HEK293T (cell line): ENCODE data around the gene VOPP1.

Source experiments
- CTCF ChIA-PET: fragments of 350-600 bp; formaldehyde crosslinking; extraction: SDS; loops from one replicate; lab custom pipeline; 2021; ENCODE audit warnings: antibody characterized with exemption, inconsistent platforms; lab: Yijun Ruan, JAX
- POLR2A ChIA-PET: fragments of 350-600 bp; formaldehyde crosslinking; extraction: SDS; loops from one replicate; lab custom pipeline; 2020; ENCODE audit warnings: antibody characterized with exemption, inconsistent platforms; lab: Yijun Ruan, JAX
- DNase-seq: peaks from one replicate; pipeline ENCODE4 v3.0.0; 2012; ENCODE audit warnings: mixed read lengths; ENCODE audit errors: extremely low spot score
- ARNT ChIP-seq: fragments of 450-650 bp; IDR thresholded peaks from 2 replicates; pipeline ENCODE4 v1.6.1; 2017; ENCODE audit warnings: mild to moderate bottlenecking
- BHLHE40 ChIP-seq: fragments of 450-650 bp; IDR thresholded peaks from 2 replicates; pipeline ENCODE4 v1.6.1; 2016; ENCODE audit warnings: mild to moderate bottlenecking, moderate library complexity, borderline replicate concordance
- CTBP1 ChIP-seq: fragments of 450-650 bp; IDR thresholded peaks from 2 replicates; pipeline ENCODE4 v1.6.1; 2016; ENCODE audit warnings: borderline replicate concordance
- ELF4 ChIP-seq: fragments of 450-650 bp; IDR thresholded peaks from 2 replicates; pipeline ENCODE4 v1.6.1; 2017; ENCODE audit warnings: antibody characterized with exemption
- FOXA1 ChIP-seq: fragments of 450-650 bp; IDR thresholded peaks from 2 replicates; pipeline ENCODE4 v1.6.1; 2016; ENCODE audit warnings: mild to moderate bottlenecking
- FOXK2 ChIP-seq: fragments of 450-650 bp; IDR thresholded peaks from 2 replicates; pipeline ENCODE4 v1.6.1; 2016; ENCODE audit warnings: mild to moderate bottlenecking
- FOXM1 ChIP-seq: fragments of 450-650 bp; IDR thresholded peaks from 2 replicates; pipeline ENCODE4 v1.6.1; 2017; ENCODE audit warnings: mild to moderate bottlenecking, borderline replicate concordance
- HDGF ChIP-seq: fragments of 450-650 bp; IDR thresholded peaks from 2 replicates; pipeline ENCODE4 v1.6.1; 2017; ENCODE audit warnings: antibody characterized with exemption, borderline replicate concordance
- L3MBTL2 ChIP-seq: fragments of 450-650 bp; conservative IDR thresholded peaks from 2 replicates; pipeline ENCODE4 v1.6.1; 2016; ENCODE audit warnings: mild to moderate bottlenecking
- LEF1 ChIP-seq: fragments of 450-650 bp; IDR thresholded peaks from 2 replicates; pipeline ENCODE4 v1.6.1; 2017; ENCODE audit warnings: mild to moderate bottlenecking, borderline replicate concordance
- NFRKB ChIP-seq: fragments of 450-650 bp; IDR thresholded peaks from 2 replicates; pipeline ENCODE4 v1.6.1; 2016; ENCODE audit warnings: mild to moderate bottlenecking, moderate library complexity
- SP1 ChIP-seq: fragments of 450-650 bp; IDR thresholded peaks from 2 replicates; pipeline ENCODE4 v1.6.1; 2017
- SUZ12 ChIP-seq: fragments of 450-650 bp; IDR thresholded peaks from 2 replicates; pipeline ENCODE4 v1.6.1; 2016; ENCODE audit warnings: mild to moderate bottlenecking
- TARDBP ChIP-seq: fragments of 450-650 bp; IDR thresholded peaks from 2 replicates; pipeline ENCODE4 v1.6.1; 2016
- ZNF384 ChIP-seq: fragments of 450-650 bp; IDR thresholded peaks from 2 replicates; pipeline ENCODE4 v1.6.1; 2016
- TF ChIP-seq, protein P1 (sequence below): fragments of 450-650 bp; IDR thresholded peaks from 2 replicates; pipeline ENCODE4 v1.6.1; 2016

Gene VOPP1

DNA sequence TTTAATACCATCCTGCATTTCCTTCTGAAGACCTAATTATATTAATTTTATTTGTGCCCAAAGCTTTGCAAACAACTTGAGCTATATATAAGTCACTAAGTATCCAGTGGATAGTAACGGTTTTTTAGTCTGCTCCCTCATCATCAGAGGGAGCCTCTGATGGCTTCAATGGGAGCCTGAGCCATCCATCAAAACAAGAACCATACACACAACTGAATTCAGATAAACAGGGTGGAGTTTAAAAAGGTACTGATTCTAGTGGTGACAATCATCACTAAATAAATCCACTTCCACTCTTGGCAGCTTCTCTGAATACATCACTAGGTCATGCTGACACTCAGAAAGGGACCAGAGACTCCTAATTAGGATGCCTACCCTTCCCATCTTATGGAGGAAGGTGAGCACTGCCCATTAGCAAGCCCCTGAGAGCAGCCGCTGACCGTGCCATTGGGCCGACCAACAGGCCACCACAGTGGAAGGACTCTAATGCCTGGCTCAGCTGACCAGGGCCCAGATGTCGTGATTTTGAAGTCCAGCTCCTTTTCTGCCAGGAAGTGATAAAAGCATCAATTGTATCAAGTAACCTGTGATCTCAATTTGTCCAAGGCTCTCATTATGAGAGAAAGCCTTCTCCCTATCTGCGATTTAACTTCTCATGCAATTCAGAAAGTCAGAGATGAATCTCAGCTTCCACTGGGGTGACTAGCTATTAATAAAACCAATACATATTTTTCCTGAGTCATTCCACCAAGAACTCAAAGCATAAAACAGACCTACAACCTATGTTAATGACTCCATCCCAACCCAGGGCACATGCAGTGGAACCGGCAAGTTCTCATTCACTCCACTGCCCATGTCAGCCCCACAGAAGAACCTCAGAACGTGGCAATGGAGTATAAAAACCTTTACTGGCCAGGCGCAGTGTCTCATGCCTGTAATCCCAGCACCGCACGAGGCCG is 13.1 kb downstream of the VOPP1 start:
- TF ChIP-seq LEF1, result no peak
- no peak for DNase-seq
- CTCF ChIA-PET, result no interaction called here
- POLR2A ChIA-PET, result no interaction called here

DNA sequence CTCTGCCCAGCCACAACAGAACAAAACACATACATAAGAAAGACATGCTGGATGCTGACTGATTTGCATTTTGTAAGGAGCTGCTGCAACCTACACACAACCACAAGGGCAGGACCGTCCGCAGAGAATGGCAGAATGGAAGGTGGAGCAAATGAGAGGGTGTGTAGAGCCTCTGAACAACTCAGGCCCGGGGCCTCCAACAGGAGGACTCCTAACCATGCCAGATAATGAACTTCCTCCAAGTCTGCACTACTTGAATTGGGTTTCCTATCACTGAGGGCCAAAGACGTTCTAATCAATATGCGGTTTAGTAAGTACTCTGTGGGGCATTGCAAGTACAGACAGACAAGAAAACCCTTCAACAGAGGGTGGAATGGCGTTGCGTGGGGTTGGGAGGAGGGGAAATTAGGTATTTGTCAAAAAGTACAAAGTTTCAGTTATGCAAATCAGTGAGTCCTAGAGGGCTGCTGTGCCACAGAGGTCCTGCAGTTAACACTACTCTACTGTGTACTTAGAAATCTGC is 14.6 kb downstream of the VOPP1 start:
- no peak for DNase-seq
- TF ChIP-seq SP1, result no peak
- no peak for TF ChIP-seq L3MBTL2
- no peak for TF ChIP-seq TARDBP
- TF ChIP-seq LEF1, result no peak
- ChIA-PET CTCF (no interaction called here), POLR2A (no interaction called here)

DNA sequence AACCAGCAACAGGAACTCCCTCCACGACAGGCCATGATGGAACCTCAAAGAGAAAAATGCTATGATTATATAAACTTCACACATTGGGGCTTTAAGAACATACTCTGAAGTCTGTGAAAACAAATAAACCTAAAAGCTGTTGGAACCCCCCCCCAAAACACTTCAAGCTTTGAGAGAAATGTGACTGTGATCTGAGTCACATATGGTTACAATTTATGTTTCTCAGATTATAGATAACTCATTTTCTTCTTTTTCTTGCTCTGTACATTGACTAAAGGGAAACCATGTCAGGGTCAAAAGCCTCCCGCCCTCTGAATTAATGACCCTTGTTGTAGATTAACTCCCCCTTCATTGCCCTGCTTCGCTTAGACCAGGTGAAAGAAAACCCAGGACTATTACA is 15.8 kb downstream of the VOPP1 start:
- ChIA-PET POLR2A (no interaction called here), CTCF (no interaction called here)
- TF ChIP-seq BHLHE40, result no peak
- TF ChIP-seq SUZ12, result no peak
- TF ChIP-seq SP1, result no peak
- TF ChIP-seq, protein P1, sequence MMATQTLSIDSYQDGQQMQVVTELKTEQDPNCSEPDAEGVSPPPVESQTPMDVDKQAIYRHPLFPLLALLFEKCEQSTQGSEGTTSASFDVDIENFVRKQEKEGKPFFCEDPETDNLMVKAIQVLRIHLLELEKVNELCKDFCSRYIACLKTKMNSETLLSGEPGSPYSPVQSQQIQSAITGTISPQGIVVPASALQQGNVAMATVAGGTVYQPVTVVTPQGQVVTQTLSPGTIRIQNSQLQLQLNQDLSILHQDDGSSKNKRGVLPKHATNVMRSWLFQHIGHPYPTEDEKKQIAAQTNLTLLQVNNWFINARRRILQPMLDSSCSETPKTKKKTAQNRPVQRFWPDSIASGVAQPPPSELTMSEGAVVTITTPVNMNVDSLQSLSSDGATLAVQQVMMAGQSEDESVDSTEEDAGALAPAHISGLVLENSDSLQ, result no peak
- TF ChIP-seq L3MBTL2, result no peak
- no peak for TF ChIP-seq HDGF
- TF ChIP-seq ZNF384, result no peak
- TF ChIP-seq ARNT, result no peak
- no peak for TF ChIP-seq LEF1
- TF ChIP-seq FOXA1, result no peak
- TF ChIP-seq FOXM1, result no peak
- no peak for TF ChIP-seq CTBP1
- no peak for TF ChIP-seq ELF4
- no peak for TF ChIP-seq NFRKB
- no peak for TF ChIP-seq FOXK2

DNA sequence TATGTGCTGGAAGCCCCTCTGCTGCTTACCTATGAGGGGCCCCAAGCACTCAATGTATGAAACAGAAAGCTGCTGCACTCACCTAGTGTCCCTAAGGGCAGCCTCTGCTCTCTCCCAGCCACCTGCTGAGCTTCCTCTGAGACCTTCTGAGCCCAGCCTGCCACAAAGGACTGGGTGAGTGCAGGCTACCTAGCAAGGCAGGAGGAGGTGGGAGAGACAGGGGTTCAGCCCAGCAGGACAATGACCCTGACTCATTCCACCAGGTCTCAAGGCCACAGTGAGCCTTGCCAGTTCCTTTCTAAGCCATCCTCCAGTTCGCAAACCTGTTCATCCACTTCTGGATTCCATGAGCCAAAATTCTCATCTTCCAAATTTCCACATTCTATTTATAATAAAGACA is 16.3 kb downstream of the VOPP1 start:
- ChIA-PET CTCF (no interaction called here), POLR2A (no interaction called here)
- TF ChIP-seq ZNF384 (no peak), FOXM1 (no peak), NFRKB (no peak), FOXK2 (no peak), ELF4 (no peak), TARDBP (no peak)
- no peak for DNase-seq

More for the DNA sequence above, 15.8 kb downstream of the VOPP1 start:
- DNase-seq, result no peak

DNA sequence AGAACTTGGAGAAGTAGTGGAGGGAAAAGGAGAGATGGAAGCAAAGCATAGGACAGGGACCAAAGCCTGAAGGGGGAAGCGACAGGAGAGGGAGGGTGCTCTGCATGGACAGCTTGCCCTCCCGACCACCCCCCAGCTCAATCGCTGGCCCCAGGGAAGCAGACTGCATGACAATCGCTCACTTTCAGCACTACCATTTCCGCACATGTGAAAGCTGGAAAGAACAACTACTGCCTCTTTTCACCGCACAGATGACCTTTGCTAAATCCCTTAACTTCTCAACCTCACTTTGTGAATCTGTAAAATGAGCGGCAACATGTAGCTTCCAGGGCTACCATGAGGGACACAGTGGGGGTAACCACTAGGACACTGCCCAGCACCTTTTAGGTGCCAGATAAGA is 17.1 kb downstream of the VOPP1 start:
- CTCF ChIA-PET, result no interaction called here
- TF ChIP-seq ARNT, result no peak
- no peak for TF ChIP-seq HDGF
- no peak for TF ChIP-seq FOXM1
- TF ChIP-seq FOXK2, result no peak
- POLR2A ChIA-PET, result no interaction called here
- no peak for DNase-seq

DNA sequence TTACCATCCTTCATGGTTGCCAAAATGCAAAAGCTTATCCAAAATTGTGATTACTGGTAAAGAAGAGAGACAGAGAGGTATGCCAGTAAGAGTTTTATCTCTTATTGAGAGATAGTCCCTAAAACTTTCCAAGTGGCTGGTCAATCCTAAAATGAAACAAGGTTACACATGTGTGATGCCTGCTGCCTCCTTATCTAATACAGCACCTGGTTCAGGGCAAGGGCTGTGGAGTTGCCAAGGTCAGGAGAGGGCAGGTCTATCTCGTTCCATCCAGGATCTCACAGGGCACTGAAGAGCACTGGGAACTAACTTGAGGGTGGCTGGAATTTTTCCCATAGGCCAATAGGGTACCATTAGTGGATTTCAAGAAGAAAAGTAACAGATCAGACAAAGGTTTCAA is 18.3 kb downstream of the VOPP1 start:
- ChIA-PET POLR2A (no interaction called here), CTCF (no interaction called here)
- TF ChIP-seq ELF4, result no peak
- TF ChIP-seq HDGF, result no peak
- TF ChIP-seq SUZ12, result no peak
- no peak for TF ChIP-seq FOXK2
- TF ChIP-seq LEF1, result no peak
- TF ChIP-seq BHLHE40, result no peak
- TF ChIP-seq NFRKB, result no peak
- no peak for TF ChIP-seq ZNF384
- TF ChIP-seq CTBP1, result no peak
- TF ChIP-seq ARNT, result no peak
- no peak for TF ChIP-seq FOXM1
- TF ChIP-seq, protein P1, result no peak
- no peak for TF ChIP-seq L3MBTL2
- no peak for TF ChIP-seq TARDBP
- DNase-seq, result no peak

DNA sequence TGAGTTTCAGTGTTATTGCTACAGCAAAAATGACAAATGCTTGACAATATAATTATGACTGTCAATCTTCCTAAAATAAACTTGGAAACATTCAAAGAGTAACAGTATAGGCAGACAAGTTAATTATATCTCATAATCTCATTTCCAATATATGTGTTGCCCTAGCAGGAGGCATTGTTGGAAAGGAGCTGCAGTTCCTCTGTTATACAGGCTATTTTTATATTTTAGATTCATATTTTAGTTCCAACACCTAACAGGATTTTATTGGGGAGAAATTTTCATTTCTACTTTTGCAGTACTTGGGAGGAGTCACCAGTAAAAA is 19.3 kb downstream of the VOPP1 start:
- ChIA-PET CTCF (no interaction called here), POLR2A (no interaction called here)
- DNase-seq, result no peak
- TF ChIP-seq, protein P1, result peak; percentile 8; the same call in 1 of the 2 replicates
- TF ChIP-seq FOXM1, result no peak
